ENCODE measurements around the gene MICAL3.

DNA sequence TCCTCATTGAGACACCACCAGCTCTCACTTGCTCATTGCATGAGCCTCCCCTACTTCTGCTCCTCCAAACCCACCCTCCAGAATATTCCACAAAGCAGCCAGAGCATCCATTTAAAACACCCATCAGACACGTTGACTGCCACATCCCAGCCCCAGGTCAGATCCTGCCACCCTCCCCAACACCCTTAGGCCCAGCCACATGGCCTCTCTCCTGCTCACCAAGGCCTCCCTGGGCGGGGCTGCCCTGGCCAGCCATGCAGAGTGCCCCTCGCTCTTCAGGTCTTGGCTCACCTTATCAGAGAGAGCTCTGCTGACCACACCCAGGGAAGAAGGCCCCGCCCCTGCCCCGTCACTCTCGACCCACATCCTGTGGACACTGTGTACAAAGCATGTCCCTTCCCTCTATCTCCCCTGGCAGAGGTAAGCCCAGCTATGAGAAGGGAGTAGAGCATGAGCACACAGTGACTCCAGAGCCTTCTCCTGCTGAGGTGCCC is 106.8 kb downstream of the MICAL3 start:
- TF ChIP-seq POLR2A (IDR thresholded peaks at IDR 0.05) (no peak), CTCF (IDR thresholded peaks at IDR 0.05) (no peak), EP300 (IDR thresholded peaks at IDR 0.05) (no peak)
